ENCODE measurements around the gene JAK2.
A peak's percentile ranks its signal among the peaks of the same experiment; 100 is the strongest.
"Not testable (repeated sequence)": the region's sequence is repeated elsewhere in the genome, so short reads cannot be mapped to it uniquely, and the experiment has no call there.

The JAK2 gene

GRCh38 chr9:4982721-4983482, 2.2 kb upstream of the JAK2 start:
- peak; percentile 90 for DNase-seq

- DNase-seq, result peak; percentile 61
These were observed 1.4 kb upstream of the JAK2 start for GRCh38 chr9:4983601-4984165.

- no peak for DNase-seq
These were observed 876 bp upstream of the JAK2 start for GRCh38 chr9:4984171-4984620.

- DNase-seq, result peak; percentile 73
These were observed 554 bp downstream of the JAK2 start for GRCh38 chr9:4985386-4986266.

GRCh38 chr9:4986296-4986695, 1.2 kb downstream of the JAK2 start:
- DNase-seq, result peak; percentile 76

GRCh38 chr9:4986783-4987182, 1.7 kb downstream of the JAK2 start:
- DNase-seq, result no peak

GRCh38 chr9:4987961-4988421, 2.9 kb downstream of the JAK2 start:
- DNase-seq, result peak; percentile 55

- DNase-seq, result no peak
These were observed 7.8 kb downstream of the JAK2 start for GRCh38 chr9:4992872-4993271.

- no peak for DNase-seq
These were observed 9.3 kb downstream of the JAK2 start for GRCh38 chr9:4994166-4994890.

GRCh38 chr9:4997196-4997595, 12.1 kb downstream of the JAK2 start:
- no peak for DNase-seq

- DNase-seq, result peak; percentile 14
These were observed 12.6 kb downstream of the JAK2 start for GRCh38 chr9:4997631-4998030.

- DNase-seq, result peak; percentile 50
These were observed 17.7 kb downstream of the JAK2 start for GRCh38 chr9:5002811-5003210.

GRCh38 chr9:5004481-5004880, 19.4 kb downstream of the JAK2 start:
- DNase-seq, result peak; percentile 54

GRCh38 chr9:5008202-5008601, 23.1 kb downstream of the JAK2 start:
- no peak for DNase-seq

- no peak for DNase-seq
These were observed 28.3 kb downstream of the JAK2 start for GRCh38 chr9:5013374-5013773.

GRCh38 chr9:5015934-5016333, 30.9 kb downstream of the JAK2 start:
- DNase-seq, result no peak

GRCh38 chr9:5025416-5025815, 40.3 kb downstream of the JAK2 start:
- peak; percentile 10 for DNase-seq

GRCh38 chr9:5031941-5032340, 46.9 kb downstream of the JAK2 start:
- DNase-seq, result not testable (repeated sequence)

GRCh38 chr9:5040730-5041389, 55.8 kb downstream of the JAK2 start:
- DNase-seq, result no peak

- no peak for DNase-seq
These were observed 56.5 kb downstream of the JAK2 start for GRCh38 chr9:5041390-5042115.

- no peak for DNase-seq
These were observed 57.6 kb downstream of the JAK2 start for GRCh38 chr9:5042661-5043178.

Data from inflammatory macrophage treated with lipopolysaccharide for 4 hours (primary cell).